ENCODE data around the gene FICD.

- TF ChIP-seq GATA2 (IDR thresholded peaks at IDR 0.05; ENCODE audit: low read depth, low read length) = no peak
- TF ChIP-seq GATA3 (IDR thresholded peaks at IDR 0.05; ENCODE audit: low read depth, low read length) = no peak
Measured at GRCh38 chr12:108516511-108517275, 1.6 kb downstream of the FICD start.
